ENCODE measurements around the gene TAF15.

The TAF15 gene

DNA sequence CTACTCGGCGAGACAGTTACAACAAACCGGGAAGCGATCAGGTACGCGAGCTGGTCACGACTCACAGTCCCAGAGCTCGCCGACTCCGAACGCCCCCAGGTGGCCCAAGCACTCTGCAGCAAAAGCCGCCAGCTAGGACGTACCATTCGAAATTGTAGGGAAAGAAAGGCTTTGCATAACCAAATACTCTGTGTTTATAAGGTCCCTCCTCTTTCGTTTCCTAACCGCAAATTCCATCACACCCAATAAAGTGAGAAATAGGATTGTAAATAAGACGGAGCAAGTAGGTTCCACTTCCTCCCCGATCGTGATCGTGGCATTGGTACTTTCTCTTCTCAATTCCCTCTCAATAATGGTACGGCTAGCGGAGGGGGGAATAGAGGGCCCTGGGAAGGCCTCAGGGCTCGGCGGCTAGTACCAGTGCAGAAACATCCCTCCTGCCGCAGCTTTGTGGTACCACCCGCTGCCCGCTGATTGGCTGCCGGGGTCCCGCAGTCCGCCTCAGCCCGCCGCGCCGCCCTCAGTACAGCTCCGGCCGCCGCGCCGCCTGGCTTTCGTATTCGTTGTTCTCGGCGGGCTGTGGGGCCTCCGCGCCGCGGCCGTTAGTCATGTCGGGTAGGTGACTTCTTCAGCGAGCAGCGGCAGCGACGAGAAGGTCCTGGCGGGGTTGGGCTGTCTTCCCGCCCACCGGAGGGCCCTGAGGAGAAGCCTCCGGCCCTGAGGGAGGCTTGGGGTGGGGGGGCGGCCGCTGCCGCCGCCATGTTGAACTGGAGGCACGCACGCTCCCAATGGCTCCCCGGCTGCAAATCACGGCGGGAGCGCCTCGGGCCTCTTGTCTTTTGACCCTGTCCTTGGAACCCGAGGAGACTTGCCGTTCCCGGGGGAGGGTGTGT, at the start of gene TAF15:
TSS of gene TAF15 (plus strand) at position 523 of the 893 bp plus-strand sequence. CDS start at position 609, 86 bp downstream.
- peaks cover 15% of the 10 kb centered on the region for H3K4me1 ChIP-seq (ENCODE audit: control insufficient read depth, insufficient read depth, low read length)
- no peaks in the 10 kb centered on the region for H3K36me3 ChIP-seq (ENCODE audit: control insufficient read depth, insufficient read depth, low read length)
- H3K4me3 ChIP-seq (ENCODE audit: low read length) = peak within 1 kb of the TSS; percentile 52
- peak within 1 kb of the TSS; percentile 81 for H3K9ac ChIP-seq (ENCODE audit: low read length)
- H3K27me3 ChIP-seq (ENCODE audit: control insufficient read depth, insufficient read depth, low read length) = no peaks in the 10 kb centered on the region
- no peaks in the 10 kb centered on the region for H3K9me3 ChIP-seq (ENCODE audit: control insufficient read depth, low read length)

DNA sequence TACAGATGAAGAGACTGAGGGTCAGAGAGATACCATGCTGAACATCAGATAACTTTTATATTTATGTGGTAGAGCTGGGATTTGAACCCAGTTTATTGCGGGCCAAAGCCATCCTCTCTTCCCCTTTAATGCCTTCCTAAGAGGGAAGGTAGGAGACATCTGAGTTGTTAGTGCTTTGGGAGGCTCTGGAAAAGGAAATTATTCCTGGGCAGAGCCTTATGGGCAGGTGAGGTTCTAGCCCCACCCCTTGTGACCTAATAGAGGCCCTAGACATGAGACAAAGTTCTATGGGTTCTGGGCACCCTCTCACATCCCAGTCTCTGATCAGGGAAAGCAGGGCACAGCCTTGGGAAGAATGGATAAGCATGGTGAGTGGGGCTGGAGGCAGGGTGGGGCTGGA, 48.7 kb upstream of the TAF15 start, which contains the start of gene C17orf50:
TSS of gene C17orf50 (plus strand) at position 301 of the 400 bp plus-strand sequence. CDS start at position 356, 55 bp downstream.
- Histone ChIP-seq H3K9ac (ENCODE audit: low read length) (no peak within 1 kb of the TSS), H3K36me3 (ENCODE audit: control insufficient read depth, insufficient read depth, low read length) (no peaks in the 10 kb centered on the region), H3K9me3 (ENCODE audit: control insufficient read depth, low read length) (no peaks in the 10 kb centered on the region), H3K4me3 (ENCODE audit: low read length) (no peak within 1 kb of the TSS), H3K4me1 (ENCODE audit: control insufficient read depth, insufficient read depth, low read length) (peaks cover 16% of the 10 kb centered on the region), H3K27me3 (ENCODE audit: control insufficient read depth, insufficient read depth, low read length) (no peaks in the 10 kb centered on the region)

DNA sequence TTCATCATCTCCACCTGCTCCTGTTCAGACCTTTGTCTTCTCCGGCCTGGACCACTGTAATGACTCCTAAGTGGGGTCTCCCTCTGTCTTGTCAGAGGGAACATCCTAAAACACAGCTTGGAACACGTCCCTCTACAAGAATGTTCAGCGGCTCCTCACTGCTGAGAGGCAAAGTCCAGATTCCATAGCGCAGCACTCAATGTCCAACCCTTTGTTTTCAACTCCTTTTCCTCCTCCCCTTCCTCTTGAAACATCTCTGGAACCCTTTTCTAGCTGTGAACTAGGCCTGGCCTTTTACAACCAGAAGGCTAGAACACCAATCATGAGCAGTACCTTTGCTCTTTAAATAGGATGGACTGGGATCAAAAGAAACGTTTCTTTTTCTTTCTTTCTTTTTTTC, 47.7 kb upstream of the TAF15 start:
- Histone ChIP-seq H3K36me3 (ENCODE audit: control insufficient read depth, insufficient read depth, low read length) (no peaks in the 10 kb centered on the region), H3K4me3 (ENCODE audit: low read length) (no peak overlapping the region), H3K9ac (ENCODE audit: low read length) (no peak overlapping the region), H3K9me3 (ENCODE audit: control insufficient read depth, low read length) (no peaks in the 10 kb centered on the region), H3K4me1 (ENCODE audit: control insufficient read depth, insufficient read depth, low read length) (peaks cover 16% of the 10 kb centered on the region), H3K27me3 (ENCODE audit: control insufficient read depth, insufficient read depth, low read length) (no peaks in the 10 kb centered on the region)

DNA sequence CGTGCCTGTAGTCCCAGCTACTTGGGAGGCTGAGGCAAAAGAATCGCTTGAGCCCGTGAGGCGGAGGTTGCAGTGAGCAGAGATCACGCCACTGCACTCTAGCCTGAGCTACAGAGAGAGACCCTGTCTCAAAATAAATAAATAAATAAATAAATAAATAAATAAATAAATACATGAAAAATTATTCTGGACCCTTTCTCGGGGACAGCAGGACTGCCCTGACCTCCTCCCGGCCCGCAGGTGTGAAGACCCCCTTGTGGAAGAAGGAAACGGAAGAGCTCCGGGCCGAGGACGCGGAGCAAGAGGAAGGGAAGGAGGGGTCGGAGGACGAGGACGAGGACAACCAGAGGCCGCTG, 45.5 kb upstream of the TAF15 start:
- Histone ChIP-seq H3K4me1 (ENCODE audit: control insufficient read depth, insufficient read depth, low read length) (peaks cover 16% of the 10 kb centered on the region), H3K9ac (ENCODE audit: low read length) (peak overlapping the region; percentile 34), H3K9me3 (ENCODE audit: control insufficient read depth, low read length) (no peaks in the 10 kb centered on the region), H3K36me3 (ENCODE audit: control insufficient read depth, insufficient read depth, low read length) (no peaks in the 10 kb centered on the region), H3K27me3 (ENCODE audit: control insufficient read depth, insufficient read depth, low read length) (no peaks in the 10 kb centered on the region), H3K4me3 (ENCODE audit: low read length) (no peak overlapping the region)

DNA sequence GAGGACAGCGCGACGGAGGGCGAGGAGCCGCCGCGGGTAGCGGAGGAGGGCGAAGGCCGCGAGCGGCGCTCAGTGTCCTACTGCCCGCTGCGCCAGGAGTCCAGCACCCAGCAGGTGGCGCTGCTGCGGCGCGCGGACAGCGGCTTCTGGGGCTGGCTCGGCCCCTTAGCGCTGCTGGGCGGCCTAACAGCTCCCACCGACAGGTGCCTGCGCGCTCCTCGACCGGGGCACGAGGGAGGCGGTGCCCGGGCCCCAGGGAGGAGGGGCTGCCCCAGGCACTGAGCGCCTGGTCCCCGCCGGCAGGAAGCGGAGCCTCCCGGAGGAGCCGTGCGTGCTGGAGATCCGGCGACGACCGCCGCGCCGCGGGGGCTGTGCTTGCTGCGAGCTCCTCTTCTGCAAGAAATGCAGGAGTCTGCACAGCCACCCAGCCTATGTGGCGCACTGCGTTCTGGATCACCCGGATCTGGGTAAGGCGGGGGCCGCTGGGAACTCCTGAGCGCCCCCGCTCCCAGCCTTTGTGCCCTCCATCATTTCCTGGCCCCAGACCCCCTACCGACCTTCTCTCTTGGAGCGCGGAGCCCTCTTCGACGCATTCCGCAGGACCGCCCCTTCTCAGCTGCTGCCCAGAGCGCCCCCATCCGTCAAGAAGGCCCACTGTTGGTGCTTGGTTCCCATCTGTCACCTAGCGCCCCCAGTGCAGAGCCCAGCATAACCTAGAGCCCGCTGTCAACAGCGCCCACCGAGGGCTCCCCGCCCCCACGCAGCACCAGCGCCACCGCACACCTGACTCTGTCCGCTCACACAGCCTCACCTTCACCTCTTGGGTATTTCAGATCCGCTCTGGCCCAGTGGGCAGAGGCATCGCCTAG, 44.9 kb upstream of the TAF15 start:
- no peaks in the 10 kb centered on the region for H3K27me3 ChIP-seq (ENCODE audit: control insufficient read depth, insufficient read depth, low read length)
- peak overlapping the region; percentile 43 for H3K9ac ChIP-seq (ENCODE audit: low read length)
- H3K4me1 ChIP-seq (ENCODE audit: control insufficient read depth, insufficient read depth, low read length) = peaks cover 19% of the 10 kb centered on the region
- H3K4me3 ChIP-seq (ENCODE audit: low read length) = peak overlapping the region; percentile 50
- H3K36me3 ChIP-seq (ENCODE audit: control insufficient read depth, insufficient read depth, low read length) = no peaks in the 10 kb centered on the region
- H3K9me3 ChIP-seq (ENCODE audit: control insufficient read depth, low read length) = no peaks in the 10 kb centered on the region

DNA sequence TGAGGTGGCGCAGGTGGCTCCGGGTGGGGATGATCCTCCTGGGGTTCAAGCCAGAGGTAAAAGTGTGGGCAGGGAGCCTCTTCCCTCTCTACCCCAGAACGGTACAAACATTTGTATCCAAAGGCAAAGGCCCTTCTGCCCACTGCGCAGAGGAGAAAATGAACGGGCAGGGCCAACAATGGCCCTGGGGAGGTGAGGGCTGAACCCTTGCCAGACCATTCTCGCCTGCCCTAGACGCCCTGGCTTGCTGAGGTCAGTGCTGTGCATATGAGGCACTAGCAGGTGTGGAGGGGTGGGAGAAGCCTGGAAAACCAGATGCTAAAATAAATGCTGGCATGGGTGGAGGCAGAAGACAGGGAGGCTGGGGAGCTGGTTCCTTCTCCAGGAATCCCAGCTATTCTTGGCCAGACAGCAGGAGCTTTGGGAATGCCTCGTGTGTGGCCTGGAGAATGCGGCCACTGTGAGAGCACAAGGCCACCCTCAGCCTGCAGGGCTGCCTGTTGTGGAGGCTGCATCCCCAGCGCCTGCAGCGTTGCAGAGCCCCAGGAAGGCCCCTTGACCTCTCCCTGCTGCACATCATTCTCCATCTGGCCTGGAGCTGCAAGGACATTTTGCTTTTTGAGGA, 44.1 kb upstream of the TAF15 start:
- no peaks in the 10 kb centered on the region for H3K36me3 ChIP-seq (ENCODE audit: control insufficient read depth, insufficient read depth, low read length)
- no peaks in the 10 kb centered on the region for H3K9me3 ChIP-seq (ENCODE audit: control insufficient read depth, low read length)
- peaks cover 19% of the 10 kb centered on the region for H3K4me1 ChIP-seq (ENCODE audit: control insufficient read depth, insufficient read depth, low read length)
- no peaks in the 10 kb centered on the region for H3K27me3 ChIP-seq (ENCODE audit: control insufficient read depth, insufficient read depth, low read length)
- peak overlapping the region; percentile 43 for H3K9ac ChIP-seq (ENCODE audit: low read length)
- no peak overlapping the region for H3K4me3 ChIP-seq (ENCODE audit: low read length)

DNA sequence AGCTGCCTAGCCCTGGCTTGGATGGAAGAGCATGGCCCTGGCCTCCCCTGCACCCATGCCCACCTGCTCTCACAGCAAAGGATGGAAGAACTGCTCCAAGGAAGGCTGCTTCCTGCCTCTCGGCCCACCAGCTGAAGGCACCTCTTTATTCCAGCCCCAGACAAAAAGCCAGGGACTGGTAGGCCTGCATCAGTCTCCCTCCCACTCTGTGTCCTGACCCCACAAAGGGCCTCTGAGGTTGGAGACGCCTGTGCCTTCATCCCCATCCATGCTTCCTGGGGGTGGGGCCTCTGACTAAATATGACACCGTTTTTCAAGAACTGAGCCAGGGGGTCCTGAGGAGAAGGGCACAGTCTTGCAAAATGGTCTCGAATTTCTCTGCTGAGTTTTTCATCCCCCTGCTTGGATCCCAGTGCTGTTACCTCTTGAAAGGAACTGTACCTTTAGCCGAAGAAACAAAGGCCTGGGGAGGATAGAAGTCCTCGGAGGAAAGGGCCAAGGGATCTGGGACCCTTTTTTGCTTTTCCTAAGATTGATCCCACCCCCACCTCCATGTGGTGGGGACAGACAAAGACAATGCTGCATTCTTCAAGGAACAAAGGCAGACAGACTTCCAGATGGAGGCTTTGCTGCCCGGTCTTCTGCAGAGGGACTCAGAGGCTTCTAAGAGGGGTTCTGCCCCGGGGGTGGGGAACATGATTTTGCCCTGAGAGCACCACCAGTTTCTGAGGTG, 43.4 kb upstream of the TAF15 start:
- H3K27me3 ChIP-seq (ENCODE audit: control insufficient read depth, insufficient read depth, low read length) = no peaks in the 10 kb centered on the region
- H3K4me1 ChIP-seq (ENCODE audit: control insufficient read depth, insufficient read depth, low read length) = peaks cover 19% of the 10 kb centered on the region
- no peak overlapping the region for H3K4me3 ChIP-seq (ENCODE audit: low read length)
- no peak overlapping the region for H3K9ac ChIP-seq (ENCODE audit: low read length)
- H3K9me3 ChIP-seq (ENCODE audit: control insufficient read depth, low read length) = no peaks in the 10 kb centered on the region
- no peaks in the 10 kb centered on the region for H3K36me3 ChIP-seq (ENCODE audit: control insufficient read depth, insufficient read depth, low read length)

DNA sequence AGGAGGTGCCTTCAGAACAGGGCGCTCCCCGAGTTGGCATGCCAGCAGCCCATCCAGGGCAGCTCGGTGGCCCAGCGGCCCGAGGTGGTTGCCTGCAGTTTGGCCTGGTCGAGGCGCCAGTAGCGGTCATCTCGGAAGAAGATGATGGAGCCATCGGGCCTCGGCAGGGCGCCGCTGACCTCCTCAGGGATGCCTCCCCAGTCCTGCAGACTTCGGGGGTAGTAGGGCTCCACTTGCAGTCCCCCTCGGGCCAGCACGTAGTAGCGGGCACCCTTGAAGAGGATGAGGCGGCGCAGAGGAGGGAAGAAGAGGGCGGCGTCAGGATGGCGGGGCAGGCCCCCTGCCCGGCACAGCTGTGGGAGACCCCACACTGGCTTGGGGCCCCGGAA, 42.8 kb upstream of the TAF15 start:
- H3K27me3 ChIP-seq (ENCODE audit: control insufficient read depth, insufficient read depth, low read length) = no peaks in the 10 kb centered on the region
- no peaks in the 10 kb centered on the region for H3K9me3 ChIP-seq (ENCODE audit: control insufficient read depth, low read length)
- no peaks in the 10 kb centered on the region for H3K36me3 ChIP-seq (ENCODE audit: control insufficient read depth, insufficient read depth, low read length)
- H3K4me1 ChIP-seq (ENCODE audit: control insufficient read depth, insufficient read depth, low read length) = peaks cover 19% of the 10 kb centered on the region
- no peak overlapping the region for H3K9ac ChIP-seq (ENCODE audit: low read length)
- no peak overlapping the region for H3K4me3 ChIP-seq (ENCODE audit: low read length)

DNA sequence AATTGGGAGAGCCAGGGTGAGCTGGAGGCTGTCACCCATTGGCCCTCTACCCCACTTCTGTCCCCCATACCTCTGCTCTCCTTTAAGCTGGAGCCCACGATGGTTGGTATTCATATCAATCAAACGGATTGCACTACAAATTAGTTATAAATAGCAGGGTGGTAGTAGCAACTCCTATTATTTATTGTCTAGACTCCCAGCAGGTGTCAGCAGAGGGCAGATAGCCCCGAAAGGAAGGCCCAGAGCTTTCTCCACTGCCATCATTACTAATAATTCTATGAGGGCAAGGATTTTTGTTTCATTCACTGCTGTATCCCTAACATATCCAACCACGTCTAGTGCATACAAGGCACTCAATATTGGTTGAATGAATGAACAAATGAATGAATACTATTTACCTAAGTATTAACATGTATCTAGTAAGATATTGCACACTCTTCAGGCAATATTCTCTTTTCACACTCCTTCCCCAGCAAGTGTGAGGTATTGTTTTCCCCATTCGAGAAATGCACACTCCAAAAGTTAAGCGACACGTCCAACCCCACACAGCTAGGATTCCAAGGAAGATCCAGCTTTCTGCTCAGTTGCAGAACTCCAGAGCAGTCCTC, 42.3 kb upstream of the TAF15 start:
- no peaks in the 10 kb centered on the region for H3K9me3 ChIP-seq (ENCODE audit: control insufficient read depth, low read length)
- H3K9ac ChIP-seq (ENCODE audit: low read length) = no peak overlapping the region
- H3K4me1 ChIP-seq (ENCODE audit: control insufficient read depth, insufficient read depth, low read length) = peaks cover 19% of the 10 kb centered on the region
- no peaks in the 10 kb centered on the region for H3K36me3 ChIP-seq (ENCODE audit: control insufficient read depth, insufficient read depth, low read length)
- no peak overlapping the region for H3K4me3 ChIP-seq (ENCODE audit: low read length)
- no peaks in the 10 kb centered on the region for H3K27me3 ChIP-seq (ENCODE audit: control insufficient read depth, insufficient read depth, low read length)

DNA sequence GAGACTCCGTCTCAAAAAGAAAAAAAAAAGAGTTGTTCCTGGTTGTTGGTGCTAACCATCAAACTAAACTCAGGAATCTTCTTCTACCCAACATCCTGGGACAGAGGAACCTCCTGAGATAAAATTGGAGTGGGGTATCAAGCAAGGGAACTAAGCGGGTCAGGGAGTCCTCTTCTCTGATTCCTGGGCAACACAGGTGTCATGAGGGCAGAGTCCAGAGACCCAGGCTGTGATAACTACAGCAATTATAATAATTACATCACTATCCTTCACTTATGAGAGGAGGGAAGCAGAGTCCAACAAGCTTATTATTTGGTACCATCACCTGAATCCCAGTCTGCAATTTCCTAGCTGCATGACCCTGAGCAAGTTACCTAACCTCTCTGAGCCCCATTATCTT, 40.5 kb upstream of the TAF15 start:
- H3K4me3 ChIP-seq (ENCODE audit: low read length) = no peak overlapping the region

DNA sequence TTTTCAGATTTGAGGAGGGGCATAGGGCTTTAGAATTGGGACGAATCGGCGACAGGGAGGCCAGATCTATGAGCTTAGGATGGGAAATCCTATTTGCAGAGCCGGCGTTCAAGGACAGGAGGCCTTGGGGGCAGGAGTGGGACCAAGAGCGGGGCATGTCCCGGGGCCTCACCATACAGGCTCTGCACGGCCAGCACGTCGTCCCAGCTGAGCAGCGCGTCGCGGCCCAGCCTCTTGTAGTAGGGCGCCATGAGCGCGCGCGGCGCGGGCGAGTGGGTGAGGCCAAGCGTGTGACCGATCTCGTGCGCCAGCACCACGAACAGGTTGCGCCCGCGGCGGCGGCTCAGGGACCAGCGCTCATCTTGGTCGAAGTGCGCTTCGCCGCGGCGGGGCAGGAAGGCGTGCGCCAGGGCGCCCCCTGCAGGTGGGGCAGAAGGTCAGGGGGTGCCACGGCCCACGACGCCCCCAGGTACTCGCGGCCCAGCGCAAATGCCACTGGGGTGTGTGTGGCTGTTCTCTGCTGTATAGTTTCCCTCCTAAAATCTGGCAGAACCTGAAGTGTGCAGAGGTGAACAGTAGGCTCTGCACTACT, 39.3 kb upstream of the TAF15 start:
- Histone ChIP-seq H3K9me3 (ENCODE audit: control insufficient read depth, low read length) (no peaks in the 10 kb centered on the region), H3K9ac (ENCODE audit: low read length) (no peak overlapping the region), H3K36me3 (ENCODE audit: control insufficient read depth, insufficient read depth, low read length) (no peaks in the 10 kb centered on the region), H3K27me3 (ENCODE audit: control insufficient read depth, insufficient read depth, low read length) (no peaks in the 10 kb centered on the region), H3K4me3 (ENCODE audit: low read length) (no peak overlapping the region), H3K4me1 (ENCODE audit: control insufficient read depth, insufficient read depth, low read length) (peaks cover 22% of the 10 kb centered on the region)

More for the DNA sequence above, 40.5 kb upstream of the TAF15 start:
- H3K9ac ChIP-seq (ENCODE audit: low read length) = no peak overlapping the region
- H3K36me3 ChIP-seq (ENCODE audit: control insufficient read depth, insufficient read depth, low read length) = no peaks in the 10 kb centered on the region
- H3K4me1 ChIP-seq (ENCODE audit: control insufficient read depth, insufficient read depth, low read length) = peaks cover 20% of the 10 kb centered on the region
- H3K9me3 ChIP-seq (ENCODE audit: control insufficient read depth, low read length) = no peaks in the 10 kb centered on the region
- H3K27me3 ChIP-seq (ENCODE audit: control insufficient read depth, insufficient read depth, low read length) = no peaks in the 10 kb centered on the region
